ENCODE data around the gene MACF1.

DNA sequence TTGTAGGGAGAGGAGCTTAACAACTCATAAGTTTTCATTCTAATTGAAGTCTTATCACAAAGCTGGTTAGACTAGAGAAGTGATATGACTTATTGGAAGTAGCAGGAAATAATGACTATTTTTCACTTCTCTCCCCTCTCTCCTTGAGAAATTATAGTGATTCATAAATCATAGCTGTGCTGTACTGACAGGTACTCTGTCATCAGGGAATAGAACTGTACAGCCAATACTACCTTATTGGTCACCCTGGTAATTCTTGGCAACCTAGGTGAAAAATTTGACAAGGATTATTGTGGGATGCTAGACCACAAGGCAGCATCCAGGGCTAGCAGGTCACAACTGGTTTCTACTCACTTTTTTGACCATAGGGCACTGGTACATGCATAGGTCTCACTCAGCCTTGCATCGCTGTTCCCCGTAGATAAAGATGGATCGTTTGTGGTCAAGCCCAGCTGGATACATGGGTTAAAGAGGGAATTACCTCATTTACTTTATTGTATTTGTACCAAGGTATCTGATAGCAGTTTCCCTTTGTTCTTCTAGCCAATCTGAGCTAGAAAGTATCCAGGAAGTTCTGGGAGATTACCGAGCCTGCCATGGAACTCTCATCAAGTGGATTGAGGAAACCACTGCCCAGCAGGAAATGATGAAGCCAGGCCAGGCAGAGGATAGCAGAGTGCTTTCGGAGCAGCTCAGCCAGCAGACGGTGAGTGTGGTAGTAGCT lies 113.6 kb downstream of the MACF1 start:
- TF ChIP-seq POLR2A (IDR thresholded peaks at IDR 0.05) (no peak), POLR2AphosphoS5 (IDR thresholded peaks at IDR 0.05) (no peak)
- TF ChIP-seq, protein P1, sequence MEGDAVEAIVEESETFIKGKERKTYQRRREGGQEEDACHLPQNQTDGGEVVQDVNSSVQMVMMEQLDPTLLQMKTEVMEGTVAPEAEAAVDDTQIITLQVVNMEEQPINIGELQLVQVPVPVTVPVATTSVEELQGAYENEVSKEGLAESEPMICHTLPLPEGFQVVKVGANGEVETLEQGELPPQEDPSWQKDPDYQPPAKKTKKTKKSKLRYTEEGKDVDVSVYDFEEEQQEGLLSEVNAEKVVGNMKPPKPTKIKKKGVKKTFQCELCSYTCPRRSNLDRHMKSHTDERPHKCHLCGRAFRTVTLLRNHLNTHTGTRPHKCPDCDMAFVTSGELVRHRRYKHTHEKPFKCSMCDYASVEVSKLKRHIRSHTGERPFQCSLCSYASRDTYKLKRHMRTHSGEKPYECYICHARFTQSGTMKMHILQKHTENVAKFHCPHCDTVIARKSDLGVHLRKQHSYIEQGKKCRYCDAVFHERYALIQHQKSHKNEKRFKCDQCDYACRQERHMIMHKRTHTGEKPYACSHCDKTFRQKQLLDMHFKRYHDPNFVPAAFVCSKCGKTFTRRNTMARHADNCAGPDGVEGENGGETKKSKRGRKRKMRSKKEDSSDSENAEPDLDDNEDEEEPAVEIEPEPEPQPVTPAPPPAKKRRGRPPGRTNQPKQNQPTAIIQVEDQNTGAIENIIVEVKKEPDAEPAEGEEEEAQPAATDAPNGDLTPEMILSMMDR (IDR thresholded peaks at IDR 0.05), result no peak

Measured in breast epithelium (tissue), 3 donors.